OCI-LY3 (cell line): ENCODE results near the gene UQCC5.

ENCODE experiments used
- CTCF ChIP-seq: fragments of 200-600, 300-600 bp; sonication (generic); IDR thresholded peaks from 2 replicates; pipeline ENCODE4 v1.5.1; 2014; ENCODE audit warnings: antibody characterized with exemption, low read length, low read depth
- EZH2phosphoT487 ChIP-seq: fragments of 200-600 bp; shearing (Covaris generic); IDR thresholded peaks from 2 replicates; pipeline ENCODE4 v1.6.1; 2018; ENCODE audit warnings: antibody characterized with exemption, mixed run types, low read depth

- TF ChIP-seq CTCF (no peak), EZH2phosphoT487 (no peak)
Measured at GRCh38 chr3:52490939-52491526, 45.4 kb upstream of the UQCC5 start.
